Epidermal melanocyte (primary cell): ENCODE data around the gene LAMTOR1.
A peak's percentile ranks its signal among the peaks of the same experiment; 100 is the strongest.
"Not testable (repeated sequence)": the region's sequence is repeated elsewhere in the genome, so short reads cannot be mapped to it uniquely, and the experiment has no call there.

Experiments
- DNase-seq: peaks from one replicate; pipeline ENCODE4 v3.0.0; 2011; ENCODE audit warnings: low spot score; ENCODE audit not compliant: insufficient read length

Gene LAMTOR1

GRCh38 chr11:72102946-72103753, at the start of gene LAMTOR1:
Gene LAMTOR1 (minus strand): TSS chr11:72103297. CDS start chr11:72103224, 73 bp downstream.
- DNase-seq: peak; percentile 87

GRCh38 chr11:72150882-72151281, 47.8 kb upstream of the LAMTOR1 start:
- DNase-seq: no peak

- no peak for DNase-seq
Observed at GRCh38 chr11:72146625-72147024, 43.5 kb upstream of the LAMTOR1 start.

- no peak for DNase-seq
Observed at GRCh38 chr11:72144807-72145565, 41.9 kb upstream of the LAMTOR1 start.

- not testable (repeated sequence) for DNase-seq
Observed at GRCh38 chr11:72142543-72142942, 39.4 kb upstream of the LAMTOR1 start.

- not testable (repeated sequence) for DNase-seq
Observed at GRCh38 chr11:72142086-72142485, 39.0 kb upstream of the LAMTOR1 start.

GRCh38 chr11:72141066-72141465, 38.0 kb upstream of the LAMTOR1 start:
- DNase-seq: no peak

GRCh38 chr11:72140661-72141060, 37.6 kb upstream of the LAMTOR1 start:
- DNase-seq: no peak

GRCh38 chr11:72139500-72139899, 36.4 kb upstream of the LAMTOR1 start:
- no peak for DNase-seq

GRCh38 chr11:72138821-72139390, 35.8 kb upstream of the LAMTOR1 start:
- DNase-seq: no peak

GRCh38 chr11:72136684-72137262, 33.7 kb upstream of the LAMTOR1 start:
- DNase-seq: no peak

GRCh38 chr11:72135891-72136683, 33.0 kb upstream of the LAMTOR1 start:
- no peak for DNase-seq

- DNase-seq: not testable (repeated sequence)
Observed at GRCh38 chr11:72135473-72135872, 32.4 kb upstream of the LAMTOR1 start, which contains the start of gene FOLR3. Gene FOLR3 (plus strand): TSS chr11:72135725. CDS start chr11:72135953, 228 bp downstream.

GRCh38 chr11:72132646-72133045, 29.5 kb upstream of the LAMTOR1 start:
- DNase-seq: no peak

- DNase-seq: no peak
Observed at GRCh38 chr11:72129381-72129780, 26.3 kb upstream of the LAMTOR1 start.

- DNase-seq: no peak
Observed at GRCh38 chr11:72127923-72128322, 24.8 kb upstream of the LAMTOR1 start.

- DNase-seq: no peak
Observed at GRCh38 chr11:72125956-72126355, 22.9 kb upstream of the LAMTOR1 start.

GRCh38 chr11:72124046-72124445, 20.9 kb upstream of the LAMTOR1 start:
- no peak for DNase-seq

GRCh38 chr11:72123117-72123653, 20.1 kb upstream of the LAMTOR1 start:
- DNase-seq: no peak

- DNase-seq: no peak
Observed at GRCh38 chr11:72122607-72123006, 19.5 kb upstream of the LAMTOR1 start.

GRCh38 chr11:72120930-72121329, 17.8 kb upstream of the LAMTOR1 start:
- DNase-seq: no peak
